ENCODE results near the gene CEP44.

DNA sequence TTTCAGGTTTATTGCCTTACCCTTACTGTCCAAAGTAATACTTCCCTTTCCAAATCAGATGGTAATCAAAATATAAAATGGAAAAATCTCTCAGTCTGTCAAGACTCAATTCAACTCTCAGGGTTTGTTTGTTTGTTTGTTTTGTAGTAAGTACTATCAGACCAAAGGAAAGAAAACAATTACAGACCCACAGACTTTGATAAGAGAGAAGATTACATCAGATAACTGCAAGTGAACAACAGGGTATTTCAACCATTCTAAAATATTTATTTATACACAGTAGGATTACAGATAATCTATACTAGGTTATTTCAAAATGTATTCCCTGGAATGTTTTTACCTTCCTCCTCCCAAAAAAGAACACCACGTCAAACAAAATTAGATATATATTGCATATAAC lies 29.1 kb upstream of the CEP44 start:
- TF ChIP-seq, protein P1, sequence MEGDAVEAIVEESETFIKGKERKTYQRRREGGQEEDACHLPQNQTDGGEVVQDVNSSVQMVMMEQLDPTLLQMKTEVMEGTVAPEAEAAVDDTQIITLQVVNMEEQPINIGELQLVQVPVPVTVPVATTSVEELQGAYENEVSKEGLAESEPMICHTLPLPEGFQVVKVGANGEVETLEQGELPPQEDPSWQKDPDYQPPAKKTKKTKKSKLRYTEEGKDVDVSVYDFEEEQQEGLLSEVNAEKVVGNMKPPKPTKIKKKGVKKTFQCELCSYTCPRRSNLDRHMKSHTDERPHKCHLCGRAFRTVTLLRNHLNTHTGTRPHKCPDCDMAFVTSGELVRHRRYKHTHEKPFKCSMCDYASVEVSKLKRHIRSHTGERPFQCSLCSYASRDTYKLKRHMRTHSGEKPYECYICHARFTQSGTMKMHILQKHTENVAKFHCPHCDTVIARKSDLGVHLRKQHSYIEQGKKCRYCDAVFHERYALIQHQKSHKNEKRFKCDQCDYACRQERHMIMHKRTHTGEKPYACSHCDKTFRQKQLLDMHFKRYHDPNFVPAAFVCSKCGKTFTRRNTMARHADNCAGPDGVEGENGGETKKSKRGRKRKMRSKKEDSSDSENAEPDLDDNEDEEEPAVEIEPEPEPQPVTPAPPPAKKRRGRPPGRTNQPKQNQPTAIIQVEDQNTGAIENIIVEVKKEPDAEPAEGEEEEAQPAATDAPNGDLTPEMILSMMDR (IDR thresholded peaks at IDR 0.05): no peak
- TF ChIP-seq POLR2A (IDR thresholded peaks at IDR 0.05): no peak

Data from thyroid gland (tissue), 4 donors.